Cardiac fibroblast (primary cell): ENCODE data around the gene ATF6B.
"Not testable (repeated sequence)": the region's sequence is repeated elsewhere in the genome, so short reads cannot be mapped to it uniquely, and the experiment has no call there.

Experiments used
- DNase-seq, 2 donors: peaks; one replicate each; pipeline versions ENCODE4 v3.0.0 to v3.0.0-alpha.2; 2010; ENCODE audit warnings: low read depth in 2 of 2
- H3K4me3 ChIP-seq, 2 donors: replicated peaks in 1 of 2; 1 replicate in 1 of 2; 2 replicates in 1 of 2; pipeline ENCODE4 v1.5.1; 2011; ENCODE audit warnings: low read depth in 2 of 2, low read length in 2 of 2, mild to moderate bottlenecking in 2 of 2, moderate library complexity in 1 of 2
- CTCF ChIP-seq: IDR thresholded peaks from one replicate; pipeline ENCODE4 v1.5.1; 2011; ENCODE audit warnings: low read depth, mild to moderate bottlenecking, low read length, inconsistent platforms

The ATF6B gene

DNA sequence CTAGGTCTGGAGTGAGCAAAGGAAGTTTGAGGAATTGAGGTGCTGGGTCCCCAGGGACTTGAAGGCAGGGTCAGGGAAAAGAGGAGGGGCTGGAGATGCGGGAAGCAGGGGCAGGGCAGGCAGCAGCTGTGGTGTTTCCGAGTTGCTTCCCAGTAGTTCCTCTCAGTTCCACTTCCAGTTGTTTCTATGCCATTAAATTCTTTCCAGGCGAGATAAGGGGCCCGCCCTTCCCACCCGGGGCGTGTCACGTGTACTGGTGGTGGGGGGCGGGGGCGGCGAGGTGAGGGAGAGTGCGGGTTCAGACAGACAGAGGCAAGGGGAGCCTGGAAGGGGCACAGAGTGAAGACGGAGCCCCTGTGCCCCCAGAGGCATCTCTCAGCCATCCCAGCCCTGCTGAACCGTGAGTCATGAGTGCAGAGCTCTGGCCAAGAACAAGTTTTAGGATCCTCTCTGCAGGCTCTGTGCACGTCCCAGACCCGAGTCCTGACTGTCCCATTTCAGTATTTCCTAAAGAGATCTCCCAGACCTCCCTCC is 19.9 kb downstream of the ATF6B start:
- peak overlapping the region in 1 of 2 donors; percentile 51 for H3K4me3 ChIP-seq
- no peak for TF ChIP-seq CTCF
- peak; percentile 46 to 90 for DNase-seq

- DNase-seq = peak; percentile 30 to 83
- no peak for TF ChIP-seq CTCF
- no peak overlapping the region for H3K4me3 ChIP-seq
Observed at GRCh38 chr6:32107406-32107805, 20.6 kb downstream of the ATF6B start.

DNA sequence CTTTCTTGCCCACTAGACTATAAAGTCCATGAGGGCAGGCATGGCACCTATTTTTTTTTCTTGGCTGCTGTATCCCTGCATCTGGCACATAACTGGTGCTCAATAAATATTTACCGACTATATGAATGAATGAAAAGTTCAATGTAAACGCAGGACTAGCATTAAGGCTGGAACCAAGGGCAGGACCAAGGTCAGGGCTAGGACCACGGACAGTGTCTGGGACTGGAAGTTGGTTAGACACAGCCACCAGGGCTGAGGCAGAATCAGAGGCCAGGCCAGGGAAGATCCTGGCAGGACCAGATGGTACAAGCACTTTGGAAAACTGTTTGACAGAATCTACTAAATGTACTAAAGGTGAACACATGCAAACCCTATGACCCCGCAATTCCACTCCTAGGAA is 22.6 kb downstream of the ATF6B start:
- peak in 1 of 2 donors; percentile 51 for DNase-seq
- TF ChIP-seq CTCF = no peak
- no peak overlapping the region for H3K4me3 ChIP-seq

DNA sequence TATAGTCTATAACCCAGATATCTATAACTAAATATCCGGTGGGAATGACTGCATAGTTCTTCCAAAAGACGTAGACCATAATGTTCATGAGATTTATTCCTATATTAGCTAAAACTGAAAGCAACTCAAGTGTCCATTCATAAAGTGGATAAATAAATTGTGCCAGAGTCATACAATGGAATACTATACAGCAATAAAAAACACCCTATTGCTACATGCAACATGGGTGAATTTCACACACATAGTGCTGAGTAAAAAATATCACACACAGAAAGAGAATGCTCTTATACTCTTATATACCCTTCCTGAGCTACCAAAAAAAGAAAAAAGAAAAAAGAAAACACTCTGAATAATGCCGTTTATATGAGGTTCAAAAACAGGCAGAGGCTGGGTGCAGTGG is 25.8 kb downstream of the ATF6B start:
- DNase-seq = no peak
- no peak overlapping the region for H3K4me3 ChIP-seq
- TF ChIP-seq CTCF = no peak

- DNase-seq, H3K4me3 ChIP-seq: not testable (repeated sequence)
Observed at GRCh38 chr6:32100251-32100650, 27.8 kb downstream of the ATF6B start.

DNA sequence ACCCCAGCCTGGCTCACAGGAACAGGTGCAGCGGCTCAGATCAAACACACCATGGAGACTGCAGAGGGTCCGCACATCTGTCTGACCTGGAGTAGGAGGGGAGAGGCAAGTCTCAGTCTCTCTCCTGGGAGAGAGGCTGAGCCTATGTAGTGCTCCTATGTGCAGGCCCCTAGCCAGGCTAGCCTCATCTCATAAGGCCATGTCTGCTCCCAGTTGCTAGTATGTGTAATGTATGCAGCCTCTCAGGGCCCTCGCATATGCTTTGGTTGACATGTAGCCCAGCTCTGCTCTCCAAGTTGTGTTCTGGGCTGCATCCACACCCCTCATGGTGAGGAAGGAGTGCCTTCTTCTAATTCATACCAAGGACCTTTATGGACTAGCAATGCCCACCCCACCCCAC is 30.7 kb downstream of the ATF6B start:
- no peak for TF ChIP-seq CTCF
- no peak for DNase-seq
- H3K4me3 ChIP-seq = no peak overlapping the region

DNA sequence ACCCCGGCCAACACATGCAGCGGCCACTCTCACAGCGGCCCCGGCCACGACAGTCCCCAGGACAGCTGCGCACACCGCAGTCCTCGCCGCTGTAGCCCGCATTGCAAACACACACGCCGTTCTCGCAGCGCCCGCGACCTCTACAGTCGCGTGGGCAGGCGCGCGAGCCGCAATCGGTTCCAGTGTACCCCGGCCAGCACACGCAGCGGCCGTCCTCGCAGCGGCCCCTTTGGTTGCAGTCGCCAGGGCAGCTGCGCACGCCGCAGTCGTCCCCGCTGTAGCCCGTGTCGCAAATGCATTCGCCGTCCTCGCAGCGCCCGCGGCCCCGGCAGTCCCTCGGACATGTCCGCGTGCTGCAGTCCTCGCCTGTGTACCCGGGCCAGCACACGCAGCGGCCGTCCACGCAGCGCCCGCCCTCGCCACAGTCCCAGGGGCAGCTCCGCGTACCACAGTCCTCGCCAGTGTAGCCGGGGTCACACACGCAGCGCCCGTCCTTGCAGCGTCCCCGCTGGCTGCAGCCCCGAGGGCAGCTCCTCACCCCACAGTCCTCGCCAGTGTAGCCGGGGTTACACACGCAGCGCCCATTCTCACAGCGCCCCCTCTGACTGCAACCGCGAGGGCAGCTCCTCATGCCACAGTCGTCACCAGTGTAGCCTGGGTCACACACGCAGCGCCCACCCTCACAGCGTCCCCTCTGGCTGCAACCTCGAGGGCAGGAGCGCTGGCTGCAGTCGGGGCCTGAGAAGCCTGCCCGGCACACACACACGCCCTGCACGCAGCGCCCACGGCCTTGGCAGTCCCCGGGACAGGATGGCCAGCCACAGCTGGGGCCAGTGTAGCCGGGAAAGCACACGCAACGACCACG is 31.4 kb downstream of the ATF6B start:
- no peak overlapping the region for H3K4me3 ChIP-seq
- TF ChIP-seq CTCF = no peak
- no peak for DNase-seq
